HCT116 (cell line): Measurements from ENCODE around the gene THEMIS. TPM values are rescaled to one million over a fixed set of nuclear protein-coding genes. Genes with fewer than 3 reads are reported as not detected.
A peak's percentile ranks its signal among the peaks of the same experiment; 100 is the strongest.

ENCODE experiments used
- ATAC-seq: fragments of 200-7000 bp; cut with Tn5 transposase; 2 replicates; pipeline ENCODE4 v1.9.1; 2020; ENCODE audit warnings: mild to moderate bottlenecking, moderate library complexity
- BruUV-seq: library from RNA; stranded (reverse); fragments of 400-500 nt; replicated peaks from 2 replicates; lab custom pipeline; 2021; lab: Mats Ljungman, UMichigan
- CTCF ChIA-PET: fragments of 300-600 bp; sonication (Branson Sonifier 250); formaldehyde crosslinking; loops from one replicate; lab custom pipeline; 2021; ENCODE audit warnings: antibody characterized with exemption; lab: Charles Lee
- POLR2A ChIA-PET: fragments of 300-600, 350-600 bp; sonication (Branson Sonifier 250); formaldehyde crosslinking; loops from one replicate; lab custom pipeline; 2021; ENCODE audit warnings: antibody characterized with exemption; lab: Charles Lee
- RAD21 ChIA-PET, 2 experiments: fragments of 300-600 bp; sonication (Branson Sonifier 250); formaldehyde crosslinking; loops; one replicate each; lab custom pipeline; 2023; ENCODE audit warnings: low total read pairs in 2 of 2; ENCODE audit not compliant: uncharacterized antibody in 2 of 2, unreplicated experiment in 2 of 2, low non-redundant PET in 1 of 2; lab: Charles Lee
- DNase-seq: peaks from one replicate; pipeline ENCODE4 v3.0.0-alpha.2; 2010; ENCODE audit warnings: low read depth, low spot score
- H2AFZ ChIP-seq: fragments of 200-600 bp; shearing (Covaris generic), sonication (generic); 2 replicates; pipeline ENCODE4 v1.6.1; 2017; ENCODE audit warnings: low read depth, mixed run types, mixed read lengths, antibody characterized with exemption, low read length; ENCODE audit not compliant: poor library complexity, severe bottlenecking
- H3K27ac ChIP-seq: 2 replicates; pipeline ENCODE4 v1.5.1; 2012; ENCODE audit warnings: low read depth, low read length
- H3K27me3 ChIP-seq: fragments of 200-600 bp; sonication (generic); 2 replicates; pipeline ENCODE4 v1.6.1; 2016; ENCODE audit warnings: mixed run types, low read length, mixed read lengths; ENCODE audit not compliant: insufficient read depth
- H3K36me3 ChIP-seq, 2 experiments: fragments of 200-500 bp in 1 of 2; fragments of 200-600 bp in 1 of 2; sonication (Bioruptor generic) in 1 of 2; sonication (generic) in 1 of 2; 2 replicates each; pipeline versions ENCODE4 v1.5.1 to v1.6.1; 2014 to 2016; ENCODE audit warnings: low read length in 2 of 2, inconsistent platforms in 1 of 2, mixed read lengths in 1 of 2, mixed run types in 1 of 2; ENCODE audit not compliant: insufficient read depth in 2 of 2, control insufficient read depth in 1 of 2
- H3K4me1 ChIP-seq, 2 experiments: fragments of 200-600 bp in 1 of 2; sonication (generic) in 1 of 2; 2 replicates each; pipeline versions ENCODE4 v1.5.1 to v1.6.1; 2012 to 2017; ENCODE audit warnings: low read length in 2 of 2, inconsistent platforms in 1 of 2, mild to moderate bottlenecking in 1 of 2, mixed read lengths in 1 of 2, mixed run types in 1 of 2, moderate library complexity in 1 of 2; ENCODE audit not compliant: insufficient read depth in 2 of 2, control insufficient read depth in 1 of 2
- H3K4me2 ChIP-seq: fragments of 200-600 bp; sonication (generic); 2 replicates; pipeline ENCODE4 v1.6.1; 2017; ENCODE audit warnings: mixed run types, low read length, mixed read lengths
- H3K4me3 ChIP-seq, 2 experiments: fragments of 200-600 bp in 1 of 2; sonication (generic) in 1 of 2; replicated peaks in 1 of 2; 2 replicates each; pipeline ENCODE4 v1.5.1; 2011 to 2016; ENCODE audit warnings: low read length in 2 of 2, control low read depth in 1 of 2, low read depth in 1 of 2, mild to moderate bottlenecking in 1 of 2, mixed read lengths in 1 of 2, mixed run types in 1 of 2
- H3K79me2 ChIP-seq: fragments of 200-600 bp; sonication (generic); 2 replicates; pipeline ENCODE4 v1.6.1; 2017; ENCODE audit warnings: mild to moderate bottlenecking, mixed run types, low read length, moderate library complexity, mixed read lengths; ENCODE audit not compliant: insufficient read depth
- H3K9ac ChIP-seq: fragments of 200-600 bp; sonication (generic); 2 replicates; pipeline ENCODE4 v1.6.1; 2016; ENCODE audit warnings: low read length, mixed read lengths
- H3K9me2 ChIP-seq: fragments of 200-600 bp; sonication (generic), shearing (Covaris generic); 2 replicates; pipeline ENCODE4 v1.6.1; 2017; ENCODE audit warnings: mixed run types, mild to moderate bottlenecking, moderate library complexity; ENCODE audit not compliant: insufficient read depth
- H3K9me3 ChIP-seq, 2 experiments: fragments of 200-500 bp in 1 of 2; fragments of 200-600 bp in 1 of 2; sonication (Bioruptor generic) in 1 of 2; sonication (generic) in 1 of 2; 2 replicates each; pipeline ENCODE4 v1.6.1; 2014 to 2017; ENCODE audit warnings: low read length in 2 of 2, mixed read lengths in 2 of 2, inconsistent platforms in 1 of 2, low read depth in 1 of 2, mild to moderate bottlenecking in 1 of 2, mixed run types in 1 of 2, moderate library complexity in 1 of 2; ENCODE audit not compliant: control insufficient read depth in 1 of 2, insufficient read depth in 1 of 2
- H4K20me1 ChIP-seq: fragments of 200-600 bp; sonication (generic), shearing (Covaris generic); 2 replicates; pipeline ENCODE4 v1.6.1; 2017; ENCODE audit warnings: mixed run types, mild to moderate bottlenecking, moderate library complexity; ENCODE audit not compliant: insufficient read depth
- CEBPB ChIP-seq: IDR thresholded peaks from 2 replicates; pipeline ENCODE4 v1.6.1; 2012; ENCODE audit warnings: low read depth
- EGR1 ChIP-seq: IDR thresholded peaks from 2 replicates; pipeline ENCODE4 v1.6.1; 2012; ENCODE audit warnings: low read depth
- EZH2phosphoT487 ChIP-seq: fragments of 200-600 bp; IDR thresholded peaks from 2 replicates; pipeline ENCODE4 v1.6.1; 2018; ENCODE audit warnings: antibody characterized with exemption, borderline replicate concordance
- JUND ChIP-seq: IDR thresholded peaks from 2 replicates; pipeline ENCODE4 v1.6.1; 2012
- POLR2A ChIP-seq: IDR thresholded peaks from 2 replicates; pipeline ENCODE4 v1.7.0; 2011; ENCODE audit warnings: borderline replicate concordance; ENCODE audit not compliant: insufficient read depth, insufficient read length; ENCODE audit errors: extremely low read depth
- POLR2AphosphoS5 ChIP-seq: IDR thresholded peaks from 2 replicates; pipeline ENCODE4 v1.6.1; 2011; ENCODE audit warnings: mild to moderate bottlenecking, low read depth, low read length, moderate library complexity
- TCF7L2 ChIP-seq: IDR thresholded peaks from 2 replicates; pipeline ENCODE4 v1.7.0; 2011; ENCODE audit warnings: borderline replicate concordance, inconsistent platforms; ENCODE audit not compliant: insufficient read depth, insufficient read length; ENCODE audit errors: extremely low read depth
- YY1 ChIP-seq: IDR thresholded peaks from 2 replicates; pipeline ENCODE4 v1.6.1; 2011; ENCODE audit warnings: low read length, low read depth, moderate library complexity, mild to moderate bottlenecking; ENCODE audit not compliant: insufficient replicate concordance; ENCODE audit errors: extremely low read depth
- ZBTB33 ChIP-seq: IDR thresholded peaks from 2 replicates; pipeline ENCODE4 v1.6.1; 2011; ENCODE audit warnings: mild to moderate bottlenecking, low read length, moderate library complexity; ENCODE audit not compliant: insufficient replicate concordance; ENCODE audit errors: extremely low read depth
- ZFX ChIP-seq: fragments of 450-650 bp; IDR thresholded peaks from 2 replicates; pipeline ENCODE4 v1.6.1; 2017
- ZNF274 ChIP-seq: fragments of 200-500 bp; sonication (Bioruptor generic); IDR thresholded peaks from 2 replicates; pipeline ENCODE4 v1.6.1; 2014; ENCODE audit warnings: mild to moderate bottlenecking, low read depth, low read length, inconsistent platforms
- intact Hi-C: fragments of 100-400 bp; cut with micrococcal nuclease; formaldehyde crosslinking; loops from 2 replicates; pipeline ENCODE4 v1.10.0; 2022
- total RNA-seq: library from RNA; stranded (reverse); gene quantifications from one replicate; pipeline ENCODE4 v1.2.1, GENCODE V29; 2021; ENCODE audit not compliant: unreplicated experiment
- TF ChIP-seq, protein P1 (sequence below): IDR thresholded peaks from 2 replicates; pipeline ENCODE4 v1.6.1; 2012; ENCODE audit warnings: low read depth

The THEMIS gene
- total RNA-seq, 1 experiment from 2014 or later, result 0.20 TPM

- Histone ChIP-seq H3K4me3 (no peak overlapping the region), H3K27me3 (no peaks in the 10 kb centered on the region), H3K4me2 (no peak overlapping the region), H3K9me2 (no peaks in the 10 kb centered on the region), H2AFZ (no peak overlapping the region), H3K36me3 (no peaks in the 10 kb centered on the region), H3K4me1 (no peaks in the 10 kb centered on the region), H3K27ac (no peak overlapping the region), H3K9ac (no peak overlapping the region), H3K9me3 (no peaks in the 10 kb centered on the region), H3K79me2 (no peaks in the 10 kb centered on the region), H4K20me1 (no peaks in the 10 kb centered on the region)
- POLR2A ChIA-PET, result no interaction called here
- intact Hi-C loops, result loop anchor here (5.0 to 10.0 kb wide), 2 partner anchors 1514 to 1836 kb away; no protein-coding TSS in a partner anchor
- BruUV-seq, result no TSS peak
- DNase-seq (no peak), ATAC-seq (no peak)
- RAD21 ChIA-PET, result no interaction called here
- CTCF ChIA-PET, result no interaction called here
- TF ChIP-seq POLR2A (no peak), YY1 (no peak), ZFX (no peak)
Measured at GRCh38 chr6:127738423-127738822, 162.4 kb downstream of the THEMIS start.

GRCh38 chr6:127737768-127738167, 163.1 kb downstream of the THEMIS start:
- ATAC-seq, result no peak
- ChIA-PET RAD21 (interaction anchor here in 1 of 2 experiments (1.3 to 1.4 kb wide), 2 partner anchors 118 to 993 kb away, joined by 4 to 7 read pairs; no protein-coding TSS in a partner anchor), POLR2A (no interaction called here), CTCF (interaction anchor here (1.0 to 1.7 kb wide), 7 partner anchors 9 to 993 kb away, joined by 3 to 21 read pairs (median 4); partner anchors contain the start of gene PTPRK)
- H3K36me3 ChIP-seq, result no peaks in the 10 kb centered on the region
- H3K27me3 ChIP-seq, result no peaks in the 10 kb centered on the region
- intact Hi-C loops, result loop anchor here (1.0 to 10.0 kb wide), 4 partner anchors 783 to 1837 kb away; partner anchors contain the start of gene PTPRK
- BruUV-seq, result no TSS peak
- no peaks in the 10 kb centered on the region for H3K79me2 ChIP-seq
- no peak for DNase-seq
- H3K4me1 ChIP-seq, result no peaks in the 10 kb centered on the region
- H3K9me2 ChIP-seq, result no peaks in the 10 kb centered on the region
- H3K27ac ChIP-seq, result no peak overlapping the region
- H2AFZ ChIP-seq, result peak overlapping the region; percentile 29
- H3K4me2 ChIP-seq, result no peak overlapping the region
- H3K4me3 ChIP-seq, result no peak overlapping the region
- TF ChIP-seq TCF7L2 (no peak), POLR2A (no peak), EZH2phosphoT487 (no peak), JUND (no peak), POLR2AphosphoS5 (no peak), ZNF274 (no peak), ZBTB33 (no peak), CEBPB (no peak), YY1 (no peak), EGR1 (no peak)
- TF ChIP-seq, protein P1, sequence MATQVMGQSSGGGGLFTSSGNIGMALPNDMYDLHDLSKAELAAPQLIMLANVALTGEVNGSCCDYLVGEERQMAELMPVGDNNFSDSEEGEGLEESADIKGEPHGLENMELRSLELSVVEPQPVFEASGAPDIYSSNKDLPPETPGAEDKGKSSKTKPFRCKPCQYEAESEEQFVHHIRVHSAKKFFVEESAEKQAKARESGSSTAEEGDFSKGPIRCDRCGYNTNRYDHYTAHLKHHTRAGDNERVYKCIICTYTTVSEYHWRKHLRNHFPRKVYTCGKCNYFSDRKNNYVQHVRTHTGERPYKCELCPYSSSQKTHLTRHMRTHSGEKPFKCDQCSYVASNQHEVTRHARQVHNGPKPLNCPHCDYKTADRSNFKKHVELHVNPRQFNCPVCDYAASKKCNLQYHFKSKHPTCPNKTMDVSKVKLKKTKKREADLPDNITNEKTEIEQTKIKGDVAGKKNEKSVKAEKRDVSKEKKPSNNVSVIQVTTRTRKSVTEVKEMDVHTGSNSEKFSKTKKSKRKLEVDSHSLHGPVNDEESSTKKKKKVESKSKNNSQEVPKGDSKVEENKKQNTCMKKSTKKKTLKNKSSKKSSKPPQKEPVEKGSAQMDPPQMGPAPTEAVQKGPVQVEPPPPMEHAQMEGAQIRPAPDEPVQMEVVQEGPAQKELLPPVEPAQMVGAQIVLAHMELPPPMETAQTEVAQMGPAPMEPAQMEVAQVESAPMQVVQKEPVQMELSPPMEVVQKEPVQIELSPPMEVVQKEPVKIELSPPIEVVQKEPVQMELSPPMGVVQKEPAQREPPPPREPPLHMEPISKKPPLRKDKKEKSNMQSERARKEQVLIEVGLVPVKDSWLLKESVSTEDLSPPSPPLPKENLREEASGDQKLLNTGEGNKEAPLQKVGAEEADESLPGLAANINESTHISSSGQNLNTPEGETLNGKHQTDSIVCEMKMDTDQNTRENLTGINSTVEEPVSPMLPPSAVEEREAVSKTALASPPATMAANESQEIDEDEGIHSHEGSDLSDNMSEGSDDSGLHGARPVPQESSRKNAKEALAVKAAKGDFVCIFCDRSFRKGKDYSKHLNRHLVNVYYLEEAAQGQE, result no peak
- H4K20me1 ChIP-seq, result no peaks in the 10 kb centered on the region
- H3K9me3 ChIP-seq, result no peaks in the 10 kb centered on the region
- H3K9ac ChIP-seq, result no peak overlapping the region
